GM18870 (cell line): ENCODE measurements around the gene PLCXD3.

Experiments
- ATAC-seq: cut with Tn5 transposase; IDR thresholded peaks from one replicate; pipeline ENCODE4 v1.9.1; 2021; ENCODE audit warnings: moderate library complexity; ENCODE audit not compliant: unreplicated experiment

PLCXD3 gene

GRCh38 chr5:41291323-41291722 lies 219.1 kb downstream of the PLCXD3 start:
- no peak for ATAC-seq

GRCh38 chr5:41290810-41291209 lies 219.6 kb downstream of the PLCXD3 start:
- ATAC-seq, result no peak

DNA sequence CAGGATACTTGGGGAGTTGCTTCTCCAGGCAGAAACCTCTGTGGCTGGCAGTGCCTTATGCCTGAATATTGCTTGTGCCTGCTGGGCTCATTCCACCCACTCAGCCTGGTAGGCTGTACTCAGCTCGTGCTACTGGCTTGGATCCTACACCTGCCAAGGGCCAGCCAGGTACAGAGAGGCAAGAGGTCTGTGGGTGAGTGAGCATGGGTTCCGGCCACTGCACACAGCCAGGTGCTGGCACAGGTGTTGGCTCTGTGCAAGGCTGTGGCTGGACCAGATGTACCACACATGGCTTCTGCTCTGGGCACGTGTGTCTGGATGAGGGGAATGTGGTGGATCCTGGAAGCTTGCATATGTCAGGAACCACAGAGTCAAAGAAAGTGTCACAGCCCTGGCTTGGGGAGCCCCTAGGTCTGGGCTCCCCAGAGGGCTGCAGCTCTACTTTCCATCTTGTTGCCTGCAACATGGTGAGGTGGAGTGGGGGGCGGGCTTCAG lies 220.4 kb downstream of the PLCXD3 start:
- no peak for ATAC-seq

GRCh38 chr5:41286696-41287095 lies 223.7 kb downstream of the PLCXD3 start:
- ATAC-seq, result no peak

DNA sequence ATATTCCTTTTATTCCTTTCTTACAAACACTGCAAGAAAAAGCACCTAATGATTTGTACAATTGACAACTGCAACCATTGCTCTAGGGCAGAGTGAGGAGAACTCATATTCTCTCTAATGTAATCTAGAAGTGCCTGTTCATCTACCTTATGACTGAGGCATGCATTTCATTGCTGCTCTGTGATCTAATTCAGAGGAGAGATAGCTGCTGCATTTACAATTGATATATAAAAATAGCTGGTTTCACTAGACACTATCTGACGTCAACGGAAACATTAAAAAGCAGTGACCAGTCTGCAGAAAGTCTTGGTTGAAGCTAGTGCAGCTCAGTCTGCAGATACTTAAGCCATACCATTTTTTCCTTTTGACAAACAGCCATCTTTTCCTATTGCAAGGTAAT lies 224.2 kb downstream of the PLCXD3 start:
- no peak for ATAC-seq

- no peak for ATAC-seq
These were observed 225.5 kb downstream of the PLCXD3 start for GRCh38 chr5:41284938-41285337.

- ATAC-seq, result peak; percentile 40
These were observed 229.1 kb downstream of the PLCXD3 start for GRCh38 chr5:41281215-41281810.

DNA sequence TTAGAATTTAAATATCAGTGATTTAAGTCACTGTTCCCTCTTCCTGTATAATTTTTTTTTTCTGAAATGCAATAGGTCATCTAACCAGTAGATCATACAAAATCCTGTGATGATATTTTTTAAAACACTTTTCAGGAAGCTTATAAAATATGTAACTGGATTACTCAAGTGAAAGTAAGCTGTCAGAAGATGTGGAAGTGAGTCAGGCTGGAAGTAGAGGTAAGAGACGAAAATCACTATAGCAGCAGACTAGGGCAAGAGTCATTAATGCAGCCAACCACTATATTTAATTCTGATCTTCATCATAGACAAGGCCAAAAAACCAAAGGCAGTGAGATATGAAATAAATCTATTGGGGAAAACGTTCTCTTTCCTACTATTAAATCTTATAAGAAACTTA lies 231.4 kb downstream of the PLCXD3 start:
- no peak for ATAC-seq

DNA sequence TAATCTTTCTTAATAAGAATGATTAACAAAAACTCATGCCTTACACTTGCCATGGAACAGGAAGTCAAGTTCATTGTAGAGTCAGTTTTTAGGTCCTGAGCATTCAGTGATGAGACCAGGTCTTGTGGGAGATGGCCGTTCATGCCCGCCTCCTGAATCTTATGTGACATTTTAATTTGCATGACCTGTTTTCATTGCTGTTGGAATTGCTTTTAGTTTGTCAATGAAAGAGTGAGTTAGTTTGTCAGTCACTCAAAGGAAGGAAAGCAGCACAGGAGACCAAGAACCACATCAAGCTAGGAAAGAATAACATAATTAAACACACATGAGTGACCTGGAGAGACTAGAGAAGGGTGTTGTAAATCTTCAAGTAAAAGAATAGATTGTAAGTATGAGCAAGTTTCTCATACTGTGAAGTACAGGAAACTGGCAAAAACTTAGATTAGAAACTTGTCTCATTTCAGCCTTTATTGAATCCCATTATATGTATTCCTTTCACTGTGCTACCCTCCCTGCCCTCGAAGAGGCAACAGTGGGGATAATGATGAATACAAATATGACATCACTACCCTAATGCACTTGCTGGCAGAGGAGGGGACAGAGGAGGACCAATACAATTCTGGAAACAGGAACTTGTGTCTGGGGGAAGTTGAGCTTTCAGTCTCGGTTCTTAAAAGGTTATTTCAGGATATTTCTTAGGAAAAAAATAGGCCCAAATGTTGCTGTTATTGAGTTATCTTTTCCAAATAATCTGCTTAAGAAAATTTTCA lies 232.7 kb downstream of the PLCXD3 start:
- no peak for ATAC-seq

DNA sequence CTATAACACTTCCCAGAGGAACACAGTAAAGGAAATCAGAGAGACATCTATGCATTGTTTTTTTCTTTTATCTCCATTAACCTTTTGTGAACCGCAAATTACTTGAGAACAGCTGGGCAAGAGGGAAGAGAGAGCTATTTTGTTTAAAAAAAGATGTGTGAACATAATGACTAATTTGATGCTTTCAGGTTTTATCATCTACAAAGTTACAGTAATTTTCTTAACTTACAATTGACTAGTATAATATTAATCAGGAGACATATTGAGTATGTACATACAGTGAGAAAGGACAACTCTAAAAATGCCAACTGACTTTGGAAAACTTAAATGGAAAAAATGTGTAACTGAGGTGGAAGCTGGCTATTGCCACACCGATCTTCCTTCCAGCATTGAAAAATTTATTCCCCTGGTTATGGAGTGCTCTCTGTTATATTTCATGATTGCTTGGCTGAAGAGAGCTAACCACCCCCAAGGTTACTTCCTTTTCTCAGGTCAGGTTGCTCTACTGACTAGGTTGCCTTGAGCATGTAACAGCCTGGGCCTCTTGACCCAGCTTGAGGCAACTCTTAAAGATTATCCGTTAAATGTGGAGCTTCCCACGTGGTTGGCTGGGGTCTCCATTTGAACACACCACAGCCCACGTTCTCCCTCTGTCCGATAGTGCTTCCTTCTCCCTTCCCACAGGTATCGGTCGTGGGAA lies 234.4 kb downstream of the PLCXD3 start:
- ATAC-seq, result peak; percentile 79

GRCh38 chr5:41270423-41271251 lies 239.8 kb downstream of the PLCXD3 start:
- ATAC-seq, result peak; percentile 97

GRCh38 chr5:41268894-41269293 lies 241.5 kb downstream of the PLCXD3 start:
- no peak for ATAC-seq

DNA sequence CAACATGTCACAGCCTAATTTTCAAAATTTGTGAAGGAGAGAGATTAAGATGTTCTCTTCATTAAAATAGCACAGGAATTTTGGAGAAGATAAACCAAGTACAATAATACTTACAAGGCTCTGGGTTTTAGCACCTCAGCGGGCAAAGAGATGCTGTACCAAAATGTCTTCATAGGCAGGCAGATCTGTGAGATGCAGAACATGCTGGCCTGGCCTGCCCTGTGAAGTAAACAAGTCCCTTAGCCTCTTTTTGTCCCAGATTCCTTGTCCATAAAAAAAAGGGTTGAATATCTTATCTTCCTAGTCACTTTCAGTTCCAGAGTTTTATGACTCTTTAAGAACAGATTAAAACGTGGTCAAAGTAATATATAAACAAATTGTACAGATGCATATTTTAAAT lies 244.0 kb downstream of the PLCXD3 start:
- no peak for ATAC-seq

GRCh38 chr5:41264019-41264418 lies 246.4 kb downstream of the PLCXD3 start:
- no peak for ATAC-seq

DNA sequence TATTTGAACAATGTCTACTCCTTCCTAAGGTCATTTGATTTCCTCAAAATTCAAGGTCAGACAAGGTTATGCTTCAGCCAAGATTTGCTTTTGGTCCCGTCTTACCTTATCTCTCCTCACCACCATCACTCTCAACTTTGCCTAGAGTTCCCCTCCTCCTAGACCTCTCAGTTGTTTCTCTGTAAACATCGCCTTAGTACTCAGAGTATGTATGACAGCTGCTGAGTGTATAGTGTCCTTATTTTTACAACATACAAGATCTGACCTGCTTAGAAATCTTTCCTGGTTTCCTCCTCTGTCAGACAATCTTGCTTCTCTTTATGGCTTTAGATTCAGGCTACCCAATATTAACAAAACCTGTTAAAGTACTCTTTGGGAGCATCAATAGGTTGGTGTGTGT lies 247.1 kb downstream of the PLCXD3 start:
- ATAC-seq, result no peak
